ENCODE data around the gene POU5F1.
"Not testable (repeated sequence)": the region's sequence is repeated elsewhere in the genome, so short reads cannot be mapped to it uniquely, and the experiment has no call there.

The POU5F1 gene

DNA sequence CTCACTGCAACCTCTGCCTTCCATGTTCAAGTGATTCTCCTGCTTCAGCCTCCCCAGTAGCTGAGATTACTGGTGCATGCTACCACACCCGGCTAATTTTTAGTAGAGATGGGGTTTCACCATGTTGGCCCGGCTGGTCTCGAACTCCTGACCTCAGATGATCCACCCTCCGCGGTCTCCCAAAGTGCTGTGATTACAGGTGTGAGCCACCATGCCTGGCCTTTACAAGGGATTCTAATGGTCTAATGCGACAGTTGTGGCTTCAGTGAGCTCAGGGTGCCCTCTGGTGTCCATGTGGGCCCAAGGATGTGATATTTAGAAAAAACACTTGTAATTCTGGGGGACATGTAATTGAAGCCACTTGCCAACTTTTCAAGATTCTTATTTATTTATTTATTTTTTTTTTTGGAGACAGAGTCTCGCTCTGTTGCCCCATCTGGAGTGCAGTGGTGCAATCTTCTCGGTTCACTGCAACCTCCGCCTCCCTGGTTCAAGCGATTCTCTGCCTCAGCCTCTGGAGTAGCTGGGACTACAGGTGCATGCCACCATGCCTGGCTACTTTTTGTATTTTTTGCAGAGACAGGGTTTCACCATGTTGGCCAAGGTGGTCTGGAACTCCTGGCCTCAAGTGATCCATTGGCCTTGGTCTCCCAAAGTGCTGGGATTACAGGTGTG is 22.1 kb upstream of the POU5F1 start:
- DNase-seq = peak in 31 of 51 donors; percentile 2 to 75 (median 40)

DNA sequence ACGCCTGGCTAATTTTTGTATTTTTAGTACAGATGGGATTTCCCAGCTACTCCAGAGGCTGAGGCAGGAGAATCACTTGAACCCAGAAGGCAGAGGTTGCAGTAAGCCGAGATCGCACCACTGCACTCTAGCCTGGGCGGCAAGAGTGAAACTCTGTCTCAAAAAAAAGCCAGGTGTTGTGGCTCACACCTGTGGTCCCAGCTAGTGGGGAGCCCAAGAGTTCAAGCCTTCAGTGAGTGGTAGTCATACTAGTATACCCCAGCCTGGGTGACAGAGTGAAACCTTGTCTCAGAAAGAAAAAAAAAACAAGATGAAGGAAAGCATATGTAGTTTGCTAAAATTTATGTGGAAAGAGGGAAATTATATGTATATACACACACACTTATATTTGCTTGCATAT is 20.0 kb upstream of the POU5F1 start:
- no peak for DNase-seq

DNA sequence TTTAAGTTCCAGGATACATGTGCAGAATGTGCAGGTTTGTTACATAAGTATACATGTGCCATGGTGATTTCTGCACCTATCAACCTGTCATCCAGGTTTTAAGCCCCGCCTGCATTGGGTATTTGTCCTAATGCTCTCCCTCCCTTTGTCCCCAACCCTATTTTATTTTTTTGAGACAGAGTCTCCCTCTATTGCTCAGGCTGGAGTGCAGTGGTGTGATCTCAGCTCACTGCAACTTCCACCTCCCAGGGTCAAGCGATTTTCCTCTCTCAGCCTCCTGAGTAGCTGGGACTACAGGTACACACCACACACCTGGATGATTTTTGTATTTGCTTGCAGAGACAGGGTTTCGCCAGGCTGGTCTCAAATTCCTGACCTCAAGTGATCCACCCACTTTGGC is 18.7 kb upstream of the POU5F1 start:
- not testable (repeated sequence) for DNase-seq

DNA sequence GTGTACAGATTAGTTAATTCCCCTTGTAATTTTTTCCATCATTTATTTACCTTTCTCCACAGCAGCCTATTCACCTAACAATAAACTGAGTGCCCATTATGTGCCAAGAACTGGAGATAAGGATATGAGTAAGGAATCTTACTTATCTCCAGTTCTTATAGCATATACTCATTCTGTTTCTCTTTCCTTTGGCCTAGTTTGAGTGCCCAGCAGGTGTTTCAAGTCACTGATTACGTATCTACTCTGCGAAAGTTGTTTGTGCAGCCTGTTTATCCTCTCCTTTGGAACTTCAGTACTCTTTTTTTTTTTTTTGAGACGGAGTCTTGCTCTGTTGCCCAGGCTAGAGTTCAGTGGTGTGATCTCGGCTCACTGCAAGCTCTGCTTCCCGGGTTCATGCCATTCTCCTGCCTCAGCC is 17.3 kb upstream of the POU5F1 start:
- no peak for DNase-seq

DNA sequence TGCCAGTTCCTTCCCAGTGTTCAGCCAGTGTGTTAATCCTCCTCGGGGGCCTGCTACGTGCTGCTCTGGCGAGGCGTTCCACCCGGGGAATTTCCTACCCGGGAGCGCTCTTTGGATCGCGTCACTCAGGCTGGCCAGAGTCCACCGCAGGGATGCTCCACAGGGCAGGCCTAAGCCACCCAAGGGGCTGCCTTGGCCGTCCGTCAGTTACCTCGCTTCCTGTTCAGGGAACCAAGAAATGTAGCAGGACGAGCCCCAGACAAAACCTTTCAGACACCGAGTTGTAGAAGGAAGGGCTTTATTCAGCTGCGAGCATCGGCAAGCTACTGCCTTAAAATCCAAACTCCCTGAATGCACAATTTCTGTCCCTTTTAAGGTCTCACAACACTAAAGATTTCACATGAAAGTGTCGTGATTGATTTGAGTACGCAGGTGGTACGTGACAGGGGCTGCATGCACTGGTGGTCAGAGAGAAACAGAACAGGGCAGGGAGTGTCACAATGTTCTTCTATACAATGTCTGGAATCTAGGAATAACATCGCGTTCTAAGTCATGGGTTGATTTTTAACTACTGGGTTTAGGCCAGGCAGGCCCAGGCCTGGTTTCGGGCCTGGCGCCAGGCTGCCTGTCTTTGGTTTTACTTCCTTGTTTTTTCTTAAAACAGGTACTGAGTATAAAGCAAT is 15.7 kb upstream of the POU5F1 start:
- peak in 2 of 51 donors; percentile 38 to 47 for DNase-seq

DNA sequence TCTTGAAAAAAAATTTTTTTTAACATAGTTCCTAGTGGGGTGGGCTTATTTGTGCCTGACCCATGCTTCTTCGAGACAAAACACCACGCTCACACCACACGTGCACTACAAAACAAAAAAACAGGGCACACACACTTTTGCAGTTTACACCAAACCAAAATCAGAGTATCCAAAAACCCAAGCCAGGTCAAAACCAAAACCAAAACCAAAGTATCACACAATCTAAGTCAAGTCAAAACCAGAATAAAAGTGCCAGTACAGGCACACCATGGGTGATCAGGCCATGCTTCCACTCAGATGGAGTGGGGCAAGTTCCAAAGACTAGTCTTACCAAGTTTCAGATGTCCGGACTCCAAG is 15.2 kb upstream of the POU5F1 start:
- not testable (repeated sequence) for DNase-seq

DNA sequence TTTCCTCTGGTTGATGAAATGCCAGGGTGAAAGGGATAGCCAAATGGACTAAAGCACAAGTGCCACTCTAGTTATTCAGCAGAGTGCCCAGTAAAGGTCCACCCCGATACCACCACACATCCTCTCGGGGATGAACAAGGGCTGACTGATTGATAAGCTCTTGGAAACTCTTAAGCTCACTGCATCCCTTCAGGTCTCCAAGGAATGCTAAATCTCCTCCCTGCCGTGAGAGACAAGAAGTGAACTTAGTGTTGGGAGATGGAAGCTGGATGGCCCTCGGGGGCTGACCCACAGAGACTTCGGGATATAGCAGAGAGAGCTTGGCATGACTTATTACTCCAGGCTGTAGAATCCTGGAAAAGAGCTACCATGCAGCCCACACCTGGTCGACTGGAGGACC is 13.4 kb upstream of the POU5F1 start:
- not testable (repeated sequence) for DNase-seq

DNA sequence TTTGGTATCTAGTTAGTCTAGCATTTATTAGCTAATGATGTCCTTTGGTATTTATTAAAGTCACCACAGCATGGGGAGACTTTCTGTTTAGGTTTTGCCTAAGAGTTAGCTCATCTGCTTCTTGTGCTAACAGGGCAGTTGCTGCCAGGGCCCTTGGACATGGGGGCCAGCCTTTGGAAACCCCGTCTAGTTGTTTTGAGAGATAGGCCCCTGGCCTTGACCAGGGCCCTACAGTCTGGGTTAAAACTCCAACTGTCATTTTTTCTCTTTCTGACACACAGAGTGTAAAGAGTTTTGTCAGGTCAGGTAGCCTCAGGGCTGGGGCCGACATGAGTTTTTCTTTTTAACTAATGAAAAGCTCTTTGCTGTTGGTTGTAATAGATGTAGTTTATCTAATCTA is 12.8 kb upstream of the POU5F1 start:
- DNase-seq = not testable (repeated sequence)

DNA sequence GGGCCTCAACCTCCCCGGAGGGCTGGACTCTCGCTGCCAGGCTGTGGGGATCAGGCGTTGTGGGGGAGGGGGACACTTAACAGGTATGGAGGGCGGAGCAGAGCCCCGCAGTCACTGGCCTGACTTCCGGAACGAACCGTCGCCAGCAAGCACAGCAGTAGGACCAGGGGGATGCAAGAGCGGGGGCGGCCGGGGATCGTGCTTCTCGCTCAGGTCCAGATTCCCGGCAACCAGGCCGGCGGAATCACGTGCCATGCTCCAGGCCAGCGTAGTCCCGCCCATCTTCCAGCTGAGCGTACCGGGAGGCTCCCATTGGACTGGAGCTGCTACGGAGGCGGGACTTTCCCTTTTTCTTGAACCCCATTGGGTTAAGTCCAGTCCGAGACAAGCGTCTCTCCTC is 10.0 kb upstream of the POU5F1 start:
- DNase-seq = peak in 33 of 51 donors; percentile 6 to 79 (median 29)

DNA sequence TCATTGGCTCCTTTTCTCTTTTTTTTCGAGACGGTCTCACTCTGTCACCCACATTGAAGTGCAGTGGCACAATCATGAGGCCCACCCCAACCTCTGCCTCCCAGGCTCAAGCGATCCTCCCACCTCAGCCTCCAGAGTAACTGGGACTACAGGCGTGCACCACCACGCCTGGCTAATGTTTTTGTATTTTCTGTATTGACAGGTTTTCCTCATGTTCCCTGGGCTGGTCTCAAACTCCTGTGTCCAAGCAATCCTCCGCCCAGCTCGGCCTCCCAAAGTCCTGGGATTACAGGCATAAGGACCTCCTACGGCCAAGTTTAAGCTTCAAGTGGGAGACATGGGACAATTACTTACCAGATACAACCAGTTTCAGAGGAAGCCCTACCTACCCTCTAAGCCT is 9.4 kb upstream of the POU5F1 start:
- no peak for DNase-seq

DNA sequence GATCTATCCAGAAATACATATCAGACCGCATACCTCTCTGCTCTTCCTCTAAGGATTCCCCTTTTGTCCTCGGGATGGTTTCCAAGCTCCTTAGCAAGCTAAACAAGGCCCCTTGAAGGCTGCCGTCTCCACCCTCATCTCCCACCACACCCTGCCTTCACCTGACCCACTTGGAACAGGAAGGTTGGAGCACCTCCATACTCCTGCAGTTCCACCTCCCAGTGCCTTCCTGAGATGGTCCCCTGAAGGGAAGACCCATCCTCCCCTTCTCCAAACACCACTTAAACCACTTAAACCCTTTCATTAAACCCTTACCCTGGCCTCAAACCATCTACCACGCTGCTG is 8.5 kb upstream of the POU5F1 start:
- DNase-seq = no peak

DNA sequence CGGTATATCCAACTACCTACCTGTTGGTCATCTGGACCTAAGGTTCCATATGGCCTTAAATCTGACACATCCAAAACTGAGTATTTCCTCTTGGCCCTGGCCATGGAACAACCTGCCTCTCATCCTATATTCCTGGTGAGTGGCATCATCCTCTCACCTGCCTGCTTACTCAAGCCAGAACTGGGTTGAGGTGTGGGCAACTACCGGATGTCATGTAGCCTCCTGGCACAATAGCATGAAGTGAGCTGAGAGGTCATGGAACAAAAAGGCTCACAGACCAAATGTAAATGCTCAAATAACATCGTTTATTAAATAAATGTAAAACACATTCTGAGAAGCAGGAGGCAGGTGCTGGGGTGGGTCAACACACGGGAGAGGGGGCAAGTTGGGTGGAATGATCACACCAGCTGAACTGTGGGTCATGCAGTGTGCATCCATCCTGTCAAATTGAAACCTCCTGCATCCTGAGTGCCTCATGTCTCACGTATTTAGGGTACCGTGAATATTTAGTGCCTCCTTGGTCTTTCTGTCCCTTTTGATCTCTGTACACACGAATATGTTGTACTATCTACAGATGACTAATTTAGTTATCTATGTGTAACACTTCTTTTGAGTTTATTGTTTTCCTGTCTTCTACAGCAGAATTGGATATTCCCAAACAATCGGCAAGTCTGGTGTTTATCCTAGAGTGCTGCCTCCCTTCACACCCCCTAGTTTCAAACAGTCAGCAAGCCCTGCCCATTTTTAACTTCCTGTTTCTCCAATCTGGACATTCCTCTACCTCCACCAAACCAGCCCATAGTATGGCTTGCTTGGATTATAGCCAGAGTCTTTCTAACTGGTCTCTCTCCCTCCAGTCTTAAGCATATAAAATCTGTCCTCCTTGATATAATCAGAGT is 7.9 kb upstream of the POU5F1 start:
- no peak for DNase-seq

DNA sequence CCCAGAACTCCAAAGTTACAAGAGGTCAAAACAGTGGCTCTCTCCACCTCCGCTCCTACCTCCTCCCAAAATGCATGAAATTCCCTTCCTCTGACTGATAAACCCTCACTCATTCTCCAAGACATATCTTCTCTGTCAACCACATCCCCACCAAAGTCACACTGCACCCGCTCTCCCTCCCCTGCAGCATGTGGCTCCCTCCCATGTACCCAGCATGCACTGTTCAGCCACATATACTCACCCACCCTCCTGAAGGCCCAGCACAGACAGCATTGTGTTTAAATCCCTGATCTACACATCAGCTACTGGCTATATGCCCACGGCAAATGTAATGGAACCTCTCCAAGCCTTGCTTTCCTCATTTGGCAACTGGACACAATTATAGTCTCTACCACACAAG is 5.5 kb upstream of the POU5F1 start:
- peak in 1 of 51 donors; percentile 16 for DNase-seq

DNA sequence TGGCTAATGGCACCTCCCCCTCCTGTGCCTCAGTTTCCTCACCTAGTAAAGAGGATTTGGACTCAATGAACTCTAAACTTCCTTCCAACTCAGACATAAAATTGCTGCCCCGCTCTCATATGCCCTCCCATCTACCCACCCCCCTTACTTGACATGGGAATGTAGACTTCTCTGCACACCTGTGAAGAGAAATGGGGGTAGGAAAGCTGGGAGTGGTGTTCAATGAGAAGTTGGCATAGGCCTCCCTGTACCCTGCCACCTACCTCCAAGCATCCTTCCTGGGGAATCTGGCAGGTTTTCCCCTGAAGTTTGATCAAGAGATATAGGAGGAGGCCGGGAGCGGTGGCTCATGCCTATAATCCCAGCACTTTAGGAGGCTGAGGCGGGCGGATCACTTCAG is 3.9 kb upstream of the POU5F1 start:
- DNase-seq = no peak

DNA sequence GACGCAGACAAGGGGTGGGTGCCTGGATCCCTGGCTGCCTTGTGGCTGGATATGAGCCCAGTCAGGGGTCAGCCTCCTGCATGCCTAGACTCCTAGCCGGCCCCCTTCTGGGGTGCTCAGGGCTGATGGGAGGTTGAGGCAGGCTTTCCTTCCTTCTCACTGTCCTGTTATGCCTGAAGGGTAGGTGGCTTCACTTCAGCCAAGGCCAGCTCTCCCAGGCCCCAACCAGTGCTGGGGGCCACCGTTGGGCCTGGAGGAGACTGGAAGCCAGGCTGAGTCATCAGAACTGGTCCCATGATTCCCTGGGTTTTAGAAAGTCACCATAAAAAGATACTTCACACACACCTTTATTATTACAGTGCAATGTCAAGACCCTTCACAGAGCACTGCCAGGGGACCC is 2.9 kb upstream of the POU5F1 start:
- no peak for DNase-seq

DNA sequence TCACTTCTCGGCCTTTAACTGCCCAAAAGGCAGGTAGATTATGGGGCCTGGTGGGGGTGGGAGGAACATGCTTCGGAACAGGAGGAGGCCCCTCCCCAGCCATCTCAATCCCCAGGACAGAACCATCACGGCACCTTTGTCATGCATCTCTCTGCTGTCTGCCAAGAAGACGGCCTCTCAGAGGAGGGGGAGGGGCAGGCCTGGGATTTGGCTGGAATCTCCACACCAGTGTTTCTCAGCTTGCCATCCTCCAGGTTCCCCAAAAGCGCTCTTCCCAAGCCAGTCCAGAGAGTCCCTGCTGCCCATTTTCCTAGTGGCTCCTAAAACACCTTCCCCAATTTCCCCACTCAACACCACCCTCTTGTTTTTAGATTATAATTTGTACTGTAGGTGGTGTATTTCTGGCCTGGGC is 2.5 kb upstream of the POU5F1 start:
- no peak for DNase-seq

DNA sequence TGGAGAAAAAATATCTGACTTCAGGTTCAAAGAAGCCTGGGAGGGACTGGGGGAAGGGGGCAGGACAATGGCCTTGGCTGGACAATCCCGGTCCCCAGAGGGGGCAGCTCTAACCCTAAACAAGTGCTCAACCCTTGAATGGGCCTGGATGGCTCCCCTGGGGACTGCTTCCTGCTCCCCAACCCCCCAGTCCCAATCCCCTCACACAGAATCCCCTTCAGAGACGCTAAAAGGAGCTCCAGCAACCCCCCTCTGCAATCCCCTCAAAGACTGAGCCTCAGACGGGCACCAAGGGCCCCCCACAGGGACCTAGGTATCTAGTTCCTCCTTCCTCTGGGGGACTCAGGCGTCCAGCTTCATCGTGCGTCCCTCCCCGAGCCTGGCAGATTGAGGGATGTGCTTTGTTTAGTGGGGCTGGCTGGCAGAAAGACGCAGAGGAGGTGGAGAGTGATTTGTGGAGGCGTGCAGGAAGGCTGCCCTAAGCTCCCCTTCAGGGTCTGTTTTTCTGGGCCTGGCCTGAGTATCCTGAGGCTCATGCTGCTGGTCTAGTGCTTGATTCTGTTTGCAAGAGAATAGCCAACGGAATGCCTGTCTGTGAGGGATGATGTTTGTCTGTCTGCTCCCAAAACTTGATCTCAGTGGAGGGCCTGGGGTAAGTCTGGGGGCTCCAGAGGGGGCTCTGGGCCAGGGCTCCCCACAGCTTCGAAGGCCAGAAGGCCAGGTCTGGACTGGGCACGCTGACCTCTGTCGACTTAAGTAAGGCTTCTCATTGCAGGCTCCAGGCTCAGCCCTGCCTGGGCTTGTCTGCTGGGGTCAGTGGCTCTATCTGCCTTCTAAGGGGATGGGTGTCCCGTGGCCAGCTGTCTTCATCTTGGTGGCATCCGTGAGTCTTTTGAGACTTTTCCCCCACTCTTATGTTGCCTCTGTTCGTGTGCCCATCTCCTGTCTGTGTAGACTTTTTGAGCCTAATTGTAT is 1.7 kb upstream of the POU5F1 start:
- no peak for DNase-seq

DNA sequence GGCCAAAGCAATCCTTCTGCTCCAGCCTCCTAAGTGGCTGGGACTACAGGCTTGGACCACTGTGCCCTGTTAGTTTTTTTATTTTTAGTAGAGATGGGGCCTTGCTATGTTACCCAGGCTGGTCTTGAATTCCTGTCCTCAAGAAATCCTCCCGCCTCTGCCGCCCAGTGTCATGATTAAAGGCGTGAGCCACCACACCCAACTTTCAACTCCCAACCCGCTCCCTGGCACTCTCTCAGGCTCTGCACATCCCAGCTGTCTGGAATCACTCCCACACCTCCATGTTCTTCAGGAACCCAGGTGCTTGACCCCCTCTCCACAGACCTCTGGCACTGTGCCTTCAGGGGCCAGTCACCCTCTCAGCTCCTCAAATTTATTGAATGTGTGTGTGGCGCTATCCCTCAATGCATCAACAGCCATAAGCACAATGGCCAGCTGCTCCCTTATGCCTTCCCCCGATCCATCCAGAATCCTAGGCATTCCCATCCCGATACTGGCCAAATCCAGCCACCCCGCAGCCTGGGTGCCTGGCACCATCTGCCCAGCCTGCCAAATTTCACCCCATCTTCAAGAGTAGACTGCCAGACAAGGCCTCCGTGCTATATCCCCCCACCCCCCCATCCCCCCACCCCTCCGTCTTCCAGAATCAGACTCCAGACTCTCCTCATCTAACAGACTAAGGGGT is 647 bp upstream of the POU5F1 start:
- DNase-seq = no peak

DNA sequence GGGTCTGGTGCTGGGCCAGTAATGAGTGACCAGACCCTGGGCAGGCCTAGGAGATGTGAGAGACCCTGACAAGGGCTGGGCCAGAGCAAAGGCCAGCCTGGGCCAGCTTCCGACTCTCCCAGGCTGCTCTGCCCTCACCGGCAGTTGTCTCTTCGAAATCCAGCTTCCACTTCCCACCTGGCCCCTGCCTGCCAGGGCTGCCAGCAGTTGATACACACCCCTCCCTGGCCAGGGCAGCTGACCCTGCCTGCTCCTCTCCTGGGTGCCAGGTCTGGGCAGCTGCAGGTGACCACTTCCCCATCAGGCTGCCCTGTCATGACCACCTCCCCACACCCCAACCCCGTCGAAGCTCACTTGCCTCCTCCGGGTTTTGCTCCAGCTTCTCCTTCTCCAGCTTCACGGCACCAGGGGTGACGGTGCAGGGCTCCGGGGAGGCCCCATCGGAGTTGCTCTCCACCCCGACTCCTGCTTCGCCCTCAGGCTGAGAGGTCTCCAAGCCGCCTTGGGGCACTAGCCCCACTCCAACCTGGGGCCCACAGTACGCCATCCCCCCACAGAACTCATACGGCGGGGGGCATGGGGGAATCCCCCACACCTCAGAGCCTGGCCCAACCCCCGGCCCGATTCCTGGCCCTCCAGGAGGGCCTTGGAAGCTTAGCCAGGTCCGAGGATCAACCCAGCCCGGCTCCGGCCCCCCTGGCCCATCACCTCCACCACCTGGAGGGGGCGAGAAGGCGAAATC is 453 bp downstream of the POU5F1 start:
- DNase-seq = not testable (repeated sequence)
